Measurements from ENCODE around the gene GABRA5. TPM values are rescaled to one million over a fixed set of nuclear protein-coding genes. Genes with fewer than 3 reads are reported as not detected.
A peak's percentile ranks its signal among the peaks of the same experiment; 100 is the strongest.
"Not testable (repeated sequence)": the region's sequence is repeated elsewhere in the genome, so short reads cannot be mapped to it uniquely, and the experiment has no call there.

Gene GABRA5
- total RNA-seq, 2 donors from 2014 or later: not detected

DNA sequence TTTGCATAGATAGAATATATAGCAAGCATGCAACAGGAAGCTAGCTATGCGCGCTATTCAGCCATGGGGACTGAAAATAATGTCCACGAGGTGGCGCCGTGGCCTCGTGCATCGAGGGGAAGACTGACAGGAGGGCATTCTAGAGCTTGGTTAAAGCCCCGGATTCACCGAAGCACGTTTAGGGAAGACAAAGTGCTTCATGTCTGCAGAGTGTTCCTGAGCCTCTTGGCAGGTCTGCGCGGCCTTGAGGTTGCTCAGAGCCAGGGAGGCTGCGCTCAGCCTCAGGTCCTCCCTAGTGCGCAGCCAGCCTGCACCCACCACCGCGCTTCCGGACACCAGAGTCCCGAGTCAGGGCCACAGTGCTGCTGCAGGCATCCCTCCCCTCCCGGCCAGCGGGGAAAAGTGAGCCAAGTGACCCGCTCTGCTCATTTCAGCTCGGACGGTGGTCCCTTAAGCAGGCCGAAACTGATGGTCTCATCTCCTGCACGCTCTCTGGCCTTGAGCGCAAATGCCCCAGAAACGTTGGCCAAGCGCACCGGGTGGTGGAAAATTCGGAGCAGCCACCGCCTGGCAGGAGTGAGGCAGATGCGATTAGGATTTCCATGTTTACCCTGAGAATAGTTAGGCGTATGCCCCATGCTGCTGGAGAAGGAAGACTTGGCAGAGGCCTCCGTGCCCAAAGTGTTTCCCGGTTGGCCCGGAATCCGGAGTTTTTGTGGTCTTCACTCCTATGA, 24.8 kb downstream of the GABRA5 start:
- peak in 1 of 2 donors; percentile 73 for ATAC-seq

DNA sequence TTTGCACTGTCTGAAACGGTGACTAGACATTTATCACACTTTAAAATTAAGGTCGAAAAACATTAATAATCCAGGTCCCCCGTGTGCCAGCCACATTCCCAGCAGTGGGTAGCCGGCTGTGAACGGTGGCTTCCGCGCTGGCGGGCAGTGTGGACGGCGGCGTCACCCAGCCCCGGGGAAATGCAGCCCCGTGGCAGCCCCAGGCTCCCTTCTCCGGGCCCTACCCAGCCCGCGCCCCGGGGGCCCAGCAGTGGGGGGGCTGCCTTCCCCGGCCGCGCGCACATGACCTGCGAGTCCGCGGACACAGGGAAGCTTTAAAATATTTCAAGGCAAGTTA, 25.3 kb downstream of the GABRA5 start:
- ATAC-seq (no peak), DNase-seq (ENCODE audit: low spot score in 2 of 2) (no peak)
- Mint-ChIP-seq H3K27ac (no peak overlapping the region), H3K36me3 (no peaks in the 10 kb centered on the region), H3K9me3 (peaks cover 5 to 21% of the 10 kb centered on the region in 2 donors)

More for the DNA sequence above, 24.8 kb downstream of the GABRA5 start:
- peaks cover 5 to 21% of the 10 kb centered on the region in 2 donors for H3K9me3 Mint-ChIP-seq
- no peak overlapping the region for H3K27ac Mint-ChIP-seq
- DNase-seq (ENCODE audit: low spot score in 2 of 2): peak in 1 of 2 donors; percentile 65
- H3K36me3 Mint-ChIP-seq: no peaks in the 10 kb centered on the region

GRCh38 chr15:26892678-26893077, 25.8 kb downstream of the GABRA5 start:
- peaks cover 5 to 21% of the 10 kb centered on the region in 2 donors for H3K9me3 Mint-ChIP-seq
- DNase-seq (ENCODE audit: low spot score in 2 of 2): no peak
- H3K36me3 Mint-ChIP-seq: peaks cover 0 to under 1% of the 10 kb centered on the region in 2 donors
- no peak for ATAC-seq
- H3K27ac Mint-ChIP-seq: no peak overlapping the region

DNA sequence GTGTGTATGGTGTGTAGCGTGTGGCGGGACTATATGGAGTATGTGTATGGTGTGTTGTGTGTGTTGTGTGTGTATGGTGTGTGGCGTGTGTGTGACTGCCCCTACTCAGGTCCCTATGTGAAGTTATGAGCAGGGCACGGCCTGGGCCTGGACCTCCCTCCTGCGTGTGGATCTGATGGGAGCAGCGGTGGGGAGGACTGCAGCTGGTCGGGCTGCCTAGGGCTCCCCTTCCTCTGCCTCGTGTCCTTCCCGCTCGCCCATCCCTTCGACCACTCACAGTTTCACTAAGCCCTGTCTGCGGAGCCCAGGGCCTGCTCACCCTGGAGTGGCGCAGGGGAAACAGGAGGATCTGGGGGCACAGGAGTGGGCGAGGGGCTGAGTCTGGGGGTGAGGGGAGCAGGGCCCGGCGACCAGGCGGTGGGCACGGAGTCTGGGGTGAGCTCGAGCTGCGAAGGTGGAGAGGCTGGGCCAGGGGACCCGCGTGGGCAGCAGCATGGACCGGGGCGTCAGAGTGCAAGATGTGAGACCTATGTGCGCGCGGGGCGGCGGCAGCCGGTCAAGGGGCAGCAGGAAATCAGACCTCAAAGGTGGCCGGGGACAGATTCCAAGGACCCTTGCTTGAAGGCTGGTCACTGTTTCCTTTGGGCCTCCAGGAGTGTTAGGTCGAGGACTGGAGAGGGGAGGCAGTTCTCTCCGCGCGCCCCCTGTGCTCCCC, 26.6 kb downstream of the GABRA5 start:
- Mint-ChIP-seq H3K27ac (no peak overlapping the region), H3K36me3 (peaks cover 0 to 6% of the 10 kb centered on the region in 2 donors), H3K9me3 (peaks cover 9 to 21% of the 10 kb centered on the region in 2 donors)
- DNase-seq (ENCODE audit: low spot score in 2 of 2) (no peak), ATAC-seq (no peak)

DNA sequence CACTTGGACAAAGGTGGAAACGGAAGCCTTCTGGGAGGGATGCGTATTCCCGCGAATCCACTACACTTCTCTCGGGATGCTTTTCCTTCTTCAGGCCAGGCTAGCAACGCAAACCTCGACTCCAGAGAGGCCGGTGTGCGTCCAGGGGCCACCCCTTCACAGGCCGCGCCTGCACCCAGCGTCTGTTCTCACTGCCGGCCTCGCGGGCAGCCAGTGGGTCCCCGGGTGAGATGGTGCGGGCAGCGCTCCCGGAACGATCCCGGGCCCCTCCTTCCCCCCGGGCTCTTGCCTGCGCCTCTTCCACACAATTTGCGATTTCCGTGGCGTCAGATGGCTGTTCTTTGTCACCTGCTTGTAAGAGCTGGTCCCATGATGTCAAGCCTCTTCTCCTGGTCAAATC, 27.3 kb downstream of the GABRA5 start:
- DNase-seq (ENCODE audit: low spot score in 2 of 2): no peak
- Mint-ChIP-seq H3K36me3 (peaks cover 0 to 6% of the 10 kb centered on the region in 2 donors), H3K9me3 (peaks cover 9 to 21% of the 10 kb centered on the region in 2 donors), H3K27ac (no peak overlapping the region)
- ATAC-seq: no peak

DNA sequence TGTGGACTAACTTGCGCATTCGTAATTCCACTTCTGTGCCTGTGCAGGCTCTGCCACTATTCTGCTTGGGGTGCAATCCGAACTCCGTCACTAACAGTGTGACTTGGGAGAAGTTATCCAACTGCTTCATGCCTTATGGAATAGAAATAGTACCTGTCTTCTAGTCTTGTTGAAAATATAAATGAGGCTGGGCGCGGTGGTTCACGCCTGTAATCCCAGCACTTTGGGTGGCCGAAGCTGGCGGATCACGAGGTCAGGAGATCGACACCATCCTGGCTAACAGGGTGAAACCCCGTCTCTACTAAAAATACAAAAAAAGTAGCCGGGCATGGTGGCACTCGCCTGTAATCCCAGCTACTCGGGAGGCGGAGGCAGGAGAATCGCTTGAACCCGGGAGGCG, 28.5 kb downstream of the GABRA5 start:
- H3K27ac Mint-ChIP-seq; DNase-seq (ENCODE audit: low spot score in 2 of 2); H3K36me3 Mint-ChIP-seq; ATAC-seq: not testable (repeated sequence)
- H3K9me3 Mint-ChIP-seq: peaks cover 9 to 26% of the 10 kb centered on the region in 2 donors

- H3K36me3 Mint-ChIP-seq: peaks cover 0 to 17% of the 10 kb centered on the region in 2 donors
- DNase-seq (ENCODE audit: low spot score in 2 of 2) (no peak), ATAC-seq (no peak)
- H3K27ac Mint-ChIP-seq: no peak overlapping the region
- H3K9me3 Mint-ChIP-seq: peaks cover 22% of the 10 kb centered on the region in 2 donors
These were observed 32.8 kb downstream of the GABRA5 start for GRCh38 chr15:26899658-26900057.

DNA sequence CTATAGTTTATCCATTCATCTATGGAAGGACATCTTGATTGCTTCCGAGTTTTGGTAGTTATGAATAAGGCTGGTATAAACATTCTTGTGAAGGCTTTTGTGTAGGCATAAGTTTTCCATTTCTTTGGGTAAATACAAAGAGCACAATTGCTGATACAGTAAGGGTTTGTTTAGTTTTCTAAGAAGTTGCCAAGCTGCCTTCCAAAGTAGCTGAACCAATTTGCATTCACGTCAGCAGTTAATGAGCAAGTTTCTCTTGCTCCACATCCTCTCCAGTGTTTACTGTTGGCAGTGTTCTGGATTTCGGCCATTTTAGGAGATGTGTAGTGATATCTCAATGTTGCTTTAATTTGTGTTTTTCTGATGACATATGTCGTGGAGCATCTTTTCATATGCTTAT, 34.2 kb downstream of the GABRA5 start:
- Mint-ChIP-seq H3K27ac (no peak overlapping the region), H3K9me3 (peaks cover 27 to 34% of the 10 kb centered on the region in 2 donors), H3K36me3 (peaks cover under 1 to 31% of the 10 kb centered on the region in 2 donors)
- no peak for ATAC-seq
- no peak for DNase-seq (ENCODE audit: low spot score in 2 of 2)

DNA sequence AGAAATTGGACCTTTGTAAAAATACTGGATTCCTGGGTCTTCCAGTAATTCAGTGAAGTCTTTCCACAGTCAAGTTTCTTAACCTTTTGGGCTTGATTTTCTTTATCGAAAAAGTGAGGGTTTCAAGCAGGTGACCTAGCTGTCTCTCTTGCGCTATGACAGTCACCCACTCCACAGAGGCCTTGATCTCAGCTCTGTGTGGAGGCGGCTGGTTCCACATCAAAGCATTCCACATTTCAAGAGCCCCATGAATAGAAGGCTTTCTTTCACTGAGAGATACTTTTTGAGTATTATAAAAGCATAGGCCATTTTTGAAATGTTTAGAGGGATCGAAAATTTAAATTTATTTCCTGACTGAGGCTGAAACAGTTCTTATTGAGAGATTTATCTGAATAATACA, 43.9 kb downstream of the GABRA5 start:
- ATAC-seq (no peak), DNase-seq (ENCODE audit: low spot score in 2 of 2) (no peak)
- Mint-ChIP-seq H3K36me3 (peaks cover 8 to 18% of the 10 kb centered on the region in 2 donors), H3K9me3 (peaks cover 9 to 16% of the 10 kb centered on the region in 2 donors), H3K27ac (no peak overlapping the region)

DNA sequence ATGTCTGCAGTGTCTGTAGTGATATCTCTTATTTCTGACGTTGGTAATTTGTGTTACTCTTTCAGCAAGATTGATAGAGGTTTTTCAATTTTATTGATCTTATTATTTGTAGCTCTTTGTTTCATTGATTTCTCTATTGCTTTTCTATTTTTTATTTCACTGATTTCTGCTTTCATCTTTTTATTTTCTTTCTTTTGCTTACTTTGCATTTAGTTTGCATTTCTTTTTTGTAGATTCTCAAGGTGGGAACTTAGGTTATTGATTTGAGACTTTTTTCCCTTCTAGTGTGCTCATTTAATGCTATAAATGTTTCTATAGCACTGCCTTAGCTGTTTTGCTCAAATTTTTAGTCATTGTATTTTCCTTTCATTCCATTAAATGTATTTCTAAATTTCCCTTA, 54.6 kb downstream of the GABRA5 start:
- ATAC-seq: no peak
- DNase-seq (ENCODE audit: low spot score in 2 of 2): no peak
- H3K9me3 Mint-ChIP-seq: peaks cover 7 to 17% of the 10 kb centered on the region in 2 donors
- no peaks in the 10 kb centered on the region for H3K36me3 Mint-ChIP-seq
- H3K27ac Mint-ChIP-seq: no peak overlapping the region

GRCh38 chr15:26926081-26926480, 59.2 kb downstream of the GABRA5 start:
- H3K27ac Mint-ChIP-seq: no peak overlapping the region
- no peak for ATAC-seq
- no peak for DNase-seq (ENCODE audit: low spot score in 2 of 2)
- no peaks in the 10 kb centered on the region for H3K36me3 Mint-ChIP-seq
- peaks cover 4 to 14% of the 10 kb centered on the region in 2 donors for H3K9me3 Mint-ChIP-seq

- no peaks in the 10 kb centered on the region for H3K36me3 Mint-ChIP-seq
- ATAC-seq (no peak), DNase-seq (ENCODE audit: low spot score in 2 of 2) (no peak)
- peaks cover 4 to 14% of the 10 kb centered on the region in 2 donors for H3K9me3 Mint-ChIP-seq
- H3K27ac Mint-ChIP-seq: no peak overlapping the region
These were observed 61.2 kb downstream of the GABRA5 start for GRCh38 chr15:26928051-26928450.

- Mint-ChIP-seq H3K27ac (no peak overlapping the region), H3K9me3 (peaks cover 4 to 11% of the 10 kb centered on the region in 2 donors), H3K36me3 (no peaks in the 10 kb centered on the region)
- no peak for ATAC-seq
- no peak for DNase-seq (ENCODE audit: low spot score in 2 of 2)
These were observed 62.7 kb downstream of the GABRA5 start for GRCh38 chr15:26929588-26929987.

DNA sequence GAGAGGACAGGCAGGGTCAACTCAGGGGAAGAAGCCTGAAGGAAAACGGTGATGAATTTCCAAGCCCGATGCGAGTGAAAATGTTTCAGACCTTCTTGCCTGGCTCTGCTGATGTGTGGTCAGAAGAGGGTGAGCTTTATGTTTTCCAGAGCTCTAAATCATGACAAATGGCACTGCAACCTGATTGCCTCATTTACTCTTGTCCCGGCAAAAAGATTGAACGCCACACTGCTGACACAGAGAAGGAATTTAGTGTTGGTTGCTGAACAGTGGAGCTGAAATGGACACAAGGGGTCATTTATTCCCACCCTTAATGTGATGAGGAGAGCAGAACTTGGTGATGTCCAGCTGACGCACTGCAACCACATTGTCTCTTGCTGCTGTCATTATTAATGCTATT, 68.0 kb downstream of the GABRA5 start:
- H3K27ac Mint-ChIP-seq: no peak overlapping the region
- DNase-seq (ENCODE audit: low spot score in 2 of 2) (no peak), ATAC-seq (no peak)
- H3K9me3 Mint-ChIP-seq: peaks cover 17 to 19% of the 10 kb centered on the region in 2 donors
- peaks cover 0 to 11% of the 10 kb centered on the region in 2 donors for H3K36me3 Mint-ChIP-seq

GRCh38 chr15:26935322-26935721, 68.5 kb downstream of the GABRA5 start:
- DNase-seq (ENCODE audit: low spot score in 2 of 2) (no peak), ATAC-seq (no peak)
- Mint-ChIP-seq H3K9me3 (peaks cover 14 to 15% of the 10 kb centered on the region in 2 donors), H3K27ac (no peak overlapping the region), H3K36me3 (peaks cover 0 to 11% of the 10 kb centered on the region in 2 donors)

- peaks cover 13% of the 10 kb centered on the region in 2 donors for H3K9me3 Mint-ChIP-seq
- DNase-seq (ENCODE audit: low spot score in 2 of 2) (no peak), ATAC-seq (no peak)
- peaks cover 0 to 11% of the 10 kb centered on the region in 2 donors for H3K36me3 Mint-ChIP-seq
- no peak overlapping the region for H3K27ac Mint-ChIP-seq
These were observed 69.6 kb downstream of the GABRA5 start for GRCh38 chr15:26936502-26936901.

DNA sequence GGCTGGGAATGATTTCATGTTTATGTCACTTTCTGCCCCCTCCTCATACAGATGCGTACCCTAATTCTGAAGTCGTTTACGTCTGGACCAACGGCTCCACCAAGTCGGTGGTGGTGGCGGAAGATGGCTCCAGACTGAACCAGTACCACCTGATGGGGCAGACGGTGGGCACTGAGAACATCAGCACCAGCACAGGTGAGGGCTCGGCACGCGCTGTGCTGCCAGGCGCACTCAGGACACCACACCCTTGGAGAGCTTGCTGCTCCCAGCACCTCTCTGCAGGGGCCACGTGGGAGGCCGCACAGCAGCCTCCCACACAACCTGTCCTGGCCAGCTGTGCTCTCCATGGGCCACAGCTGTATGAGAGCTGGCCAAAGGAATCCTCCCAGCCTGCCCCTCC, 70.3 kb downstream of the GABRA5 start:
- DNase-seq (ENCODE audit: low spot score in 2 of 2) (no peak), ATAC-seq (no peak)
- Mint-ChIP-seq H3K36me3 (peaks cover 0 to 11% of the 10 kb centered on the region in 2 donors), H3K9me3 (peaks cover 13% of the 10 kb centered on the region in 2 donors), H3K27ac (no peak overlapping the region)
